ENCODE data around the gene DPF3. TPM values are rescaled to one million over a fixed set of nuclear protein-coding genes. Genes with fewer than 3 reads are reported as not detected.

The DPF3 gene
- total RNA-seq, 1 experiment from 2014 or later, result 0.31 TPM

DNA sequence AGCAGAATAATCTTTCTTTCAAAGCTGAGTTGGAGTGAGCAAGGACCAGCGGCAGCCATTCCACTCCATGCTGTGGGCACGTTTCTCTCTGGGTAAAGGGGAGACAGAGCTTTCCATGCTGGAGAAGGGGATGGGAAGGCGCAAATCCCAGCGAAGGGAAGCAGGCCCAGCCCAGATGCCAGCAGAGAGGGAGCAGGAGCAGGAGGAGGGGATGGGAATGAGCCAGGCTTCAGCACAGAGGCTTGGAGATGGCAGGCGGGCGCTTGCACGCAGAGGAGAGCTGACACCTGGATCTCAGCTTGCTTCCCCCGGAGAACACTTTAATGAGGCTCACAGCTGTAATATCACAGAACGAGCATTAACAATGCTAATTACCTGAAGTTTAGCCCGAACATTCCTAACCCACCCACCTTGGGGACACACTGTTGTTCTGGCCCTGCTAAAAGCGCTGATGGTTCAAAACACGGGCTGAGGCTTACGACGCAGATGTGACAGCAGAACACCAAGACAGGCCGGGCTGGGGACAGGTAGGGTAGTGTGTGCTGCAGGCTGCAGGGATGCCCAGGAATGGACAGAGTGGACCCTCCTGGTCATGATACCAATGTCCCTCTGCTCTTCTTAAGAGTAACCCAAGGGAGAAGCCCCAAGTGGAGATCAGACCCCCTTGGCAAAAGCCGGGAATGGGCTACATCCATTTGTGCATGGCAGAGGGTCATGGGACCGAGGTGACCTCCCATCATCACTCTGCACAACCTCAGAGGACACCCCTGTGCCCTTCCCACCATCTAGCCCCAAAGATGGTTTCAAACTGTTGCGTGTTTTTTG is 288.6 kb downstream of the DPF3 start (continued):
- TF ChIP-seq, protein P1, sequence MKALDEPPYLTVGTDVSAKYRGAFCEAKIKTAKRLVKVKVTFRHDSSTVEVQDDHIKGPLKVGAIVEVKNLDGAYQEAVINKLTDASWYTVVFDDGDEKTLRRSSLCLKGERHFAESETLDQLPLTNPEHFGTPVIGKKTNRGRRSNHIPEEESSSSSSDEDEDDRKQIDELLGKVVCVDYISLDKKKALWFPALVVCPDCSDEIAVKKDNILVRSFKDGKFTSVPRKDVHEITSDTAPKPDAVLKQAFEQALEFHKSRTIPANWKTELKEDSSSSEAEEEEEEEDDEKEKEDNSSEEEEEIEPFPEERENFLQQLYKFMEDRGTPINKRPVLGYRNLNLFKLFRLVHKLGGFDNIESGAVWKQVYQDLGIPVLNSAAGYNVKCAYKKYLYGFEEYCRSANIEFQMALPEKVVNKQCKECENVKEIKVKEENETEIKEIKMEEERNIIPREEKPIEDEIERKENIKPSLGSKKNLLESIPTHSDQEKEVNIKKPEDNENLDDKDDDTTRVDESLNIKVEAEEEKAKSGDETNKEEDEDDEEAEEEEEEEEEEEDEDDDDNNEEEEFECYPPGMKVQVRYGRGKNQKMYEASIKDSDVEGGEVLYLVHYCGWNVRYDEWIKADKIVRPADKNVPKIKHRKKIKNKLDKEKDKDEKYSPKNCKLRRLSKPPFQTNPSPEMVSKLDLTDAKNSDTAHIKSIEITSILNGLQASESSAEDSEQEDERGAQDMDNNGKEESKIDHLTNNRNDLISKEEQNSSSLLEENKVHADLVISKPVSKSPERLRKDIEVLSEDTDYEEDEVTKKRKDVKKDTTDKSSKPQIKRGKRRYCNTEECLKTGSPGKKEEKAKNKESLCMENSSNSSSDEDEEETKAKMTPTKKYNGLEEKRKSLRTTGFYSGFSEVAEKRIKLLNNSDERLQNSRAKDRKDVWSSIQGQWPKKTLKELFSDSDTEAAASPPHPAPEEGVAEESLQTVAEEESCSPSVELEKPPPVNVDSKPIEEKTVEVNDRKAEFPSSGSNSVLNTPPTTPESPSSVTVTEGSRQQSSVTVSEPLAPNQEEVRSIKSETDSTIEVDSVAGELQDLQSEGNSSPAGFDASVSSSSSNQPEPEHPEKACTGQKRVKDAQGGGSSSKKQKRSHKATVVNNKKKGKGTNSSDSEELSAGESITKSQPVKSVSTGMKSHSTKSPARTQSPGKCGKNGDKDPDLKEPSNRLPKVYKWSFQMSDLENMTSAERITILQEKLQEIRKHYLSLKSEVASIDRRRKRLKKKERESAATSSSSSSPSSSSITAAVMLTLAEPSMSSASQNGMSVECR (CRISPR knock-in tag; IDR thresholded peaks at IDR 0.05; ENCODE audit: borderline replicate concordance), result no peak

- Mint-ChIP-seq H3K4me1 (peaks cover 29% of the 10 kb centered on the region), H3K4me3 (no peak overlapping the region), H3K36me3 (no peaks in the 10 kb centered on the region), H3K27me3 (ENCODE audit: low read depth) (no peaks in the 10 kb centered on the region; the same call in 1 of the 2 replicates), H3K9me3 (peaks cover 8% of the 10 kb centered on the region; the same call in 1 of the 2 replicates), H3K27ac (no peak overlapping the region; the same call in 1 of the 2 replicates)
- POLR2A ChIA-PET, result no interaction called here
- DNase-seq (ENCODE audit: low spot score) (no peak), ATAC-seq (no peak)
- CTCF ChIA-PET, result no interaction called here
- TF ChIP-seq ZNF532 (CRISPR knock-in tag; IDR thresholded peaks at IDR 0.05; ENCODE audit: borderline replicate concordance), result no peak
- no peak for TF ChIP-seq GABPB1 (CRISPR knock-in tag; IDR thresholded peaks at IDR 0.05)
- no peak for TF ChIP-seq HMGA2 (CRISPR knock-in tag; IDR thresholded peaks at IDR 0.05)
- no peak for TF ChIP-seq ZNF425 (CRISPR knock-in tag; conservative IDR thresholded peaks at IDR 0.05)
- no peak for TF ChIP-seq MXD4 (CRISPR knock-in tag; IDR thresholded peaks at IDR 0.05; ENCODE audit: borderline replicate concordance)
- TF ChIP-seq, protein P2, sequence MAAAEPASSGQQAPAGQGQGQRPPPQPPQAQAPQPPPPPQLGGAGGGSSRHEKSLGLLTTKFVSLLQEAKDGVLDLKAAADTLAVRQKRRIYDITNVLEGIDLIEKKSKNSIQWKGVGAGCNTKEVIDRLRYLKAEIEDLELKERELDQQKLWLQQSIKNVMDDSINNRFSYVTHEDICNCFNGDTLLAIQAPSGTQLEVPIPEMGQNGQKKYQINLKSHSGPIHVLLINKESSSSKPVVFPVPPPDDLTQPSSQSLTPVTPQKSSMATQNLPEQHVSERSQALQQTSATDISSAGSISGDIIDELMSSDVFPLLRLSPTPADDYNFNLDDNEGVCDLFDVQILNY (CRISPR knock-in tag; IDR thresholded peaks at IDR 0.05), result no peak
- TF ChIP-seq ETV6 (CRISPR knock-in tag; IDR thresholded peaks at IDR 0.05), result no peak
These were observed 289.8 kb downstream of the DPF3 start for GRCh38 chr14:72604133-72604532.

- Mint-ChIP-seq H3K4me3 (no peak overlapping the region), H3K9me3 (peaks cover 6% of the 10 kb centered on the region; the same call in 1 of the 2 replicates), H3K27me3 (ENCODE audit: low read depth) (no peaks in the 10 kb centered on the region; the same call in 1 of the 2 replicates), H3K4me1 (peaks cover 29% of the 10 kb centered on the region), H3K27ac (no peak overlapping the region), H3K36me3 (no peaks in the 10 kb centered on the region)
- DNase-seq (ENCODE audit: low spot score) (no peak), ATAC-seq (no peak)
- TF ChIP-seq CBFB (CRISPR knock-in tag; IDR thresholded peaks at IDR 0.05; ENCODE audit: low read depth), result no peak
- CTCF ChIA-PET, result interaction anchor here (1.6 kb wide), 1 partner anchor 188 kb away, joined by 3 read pairs; no protein-coding TSS in a partner anchor
- POLR2A ChIA-PET, result no interaction called here
These were observed 290.3 kb downstream of the DPF3 start for GRCh38 chr14:72603639-72604038.
